Measurements from ENCODE around the gene FAM114A1.

Gene FAM114A1

GRCh38 chr4:38919494-38919893, 51.9 kb downstream of the FAM114A1 start:
- no peak for DNase-seq (ENCODE audit: low read depth, low spot score)
- WGBS (ENCODE audit: insufficient coverage, insufficient read length), result no CpG with 5 or more reads among the region's 3 CpGs
- H3K27ac ChIP-seq (ENCODE audit: low read length), result no peak overlapping the region

DNA sequence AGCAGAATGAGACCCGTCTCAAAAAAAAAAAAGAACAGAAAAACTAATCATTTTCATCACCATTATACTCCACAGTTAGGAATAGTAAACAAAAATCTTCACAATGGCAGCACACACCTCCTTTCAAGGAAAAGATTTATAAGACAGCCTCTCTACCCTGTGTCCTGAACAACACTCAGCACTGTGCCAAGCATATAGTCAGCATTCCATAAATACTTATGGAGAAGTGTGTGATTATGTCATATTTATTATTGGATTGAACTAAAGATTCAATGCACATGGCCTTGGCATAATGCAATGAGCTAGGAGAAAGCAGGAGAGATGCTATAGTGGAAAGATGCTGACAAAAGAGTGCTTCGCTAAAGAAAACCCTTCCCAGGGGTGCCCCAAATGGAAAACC, 52.6 kb downstream of the FAM114A1 start:
- WGBS (ENCODE audit: insufficient coverage, insufficient read length), result no CpG with 5 or more reads among the region's 2 CpGs
- no peak for DNase-seq (ENCODE audit: low read depth, low spot score)
- Histone ChIP-seq H3K9me3 (ENCODE audit: control insufficient read depth, insufficient read depth, low read length) (no peaks in the 10 kb centered on the region), H3K36me3 (ENCODE audit: control insufficient read depth, insufficient read depth, low read length) (no peaks in the 10 kb centered on the region), H3K27ac (ENCODE audit: low read length) (no peak overlapping the region), H3K27me3 (ENCODE audit: control insufficient read depth, insufficient read depth, low read length) (no peaks in the 10 kb centered on the region), H3K4me1 (ENCODE audit: control insufficient read depth, insufficient read depth, low read length) (no peaks in the 10 kb centered on the region), H3K4me3 (ENCODE audit: low read length) (no peak overlapping the region)

More at GRCh38 chr4:38919494-38919893, 51.9 kb downstream of the FAM114A1 start:
- H3K4me1 ChIP-seq (ENCODE audit: control insufficient read depth, insufficient read depth, low read length), result no peaks in the 10 kb centered on the region
- no peaks in the 10 kb centered on the region for H3K27me3 ChIP-seq (ENCODE audit: control insufficient read depth, insufficient read depth, low read length)
- H3K4me3 ChIP-seq (ENCODE audit: low read length), result no peak overlapping the region
- no peaks in the 10 kb centered on the region for H3K9me3 ChIP-seq (ENCODE audit: control insufficient read depth, insufficient read depth, low read length)
- H3K36me3 ChIP-seq (ENCODE audit: control insufficient read depth, insufficient read depth, low read length), result no peaks in the 10 kb centered on the region

GRCh38 chr4:38920677-38921076, 53.1 kb downstream of the FAM114A1 start:
- H3K4me3 ChIP-seq (ENCODE audit: low read length), result no peak overlapping the region
- no peaks in the 10 kb centered on the region for H3K27me3 ChIP-seq (ENCODE audit: control insufficient read depth, insufficient read depth, low read length)
- no peak overlapping the region for H3K27ac ChIP-seq (ENCODE audit: low read length)
- H3K4me1 ChIP-seq (ENCODE audit: control insufficient read depth, insufficient read depth, low read length), result no peaks in the 10 kb centered on the region
- no peaks in the 10 kb centered on the region for H3K36me3 ChIP-seq (ENCODE audit: control insufficient read depth, insufficient read depth, low read length)
- H3K9me3 ChIP-seq (ENCODE audit: control insufficient read depth, insufficient read depth, low read length), result no peaks in the 10 kb centered on the region
- WGBS (ENCODE audit: insufficient coverage, insufficient read length), result no CpG with 5 or more reads among the region's 6 CpGs
- no peak for DNase-seq (ENCODE audit: low read depth, low spot score)

DNA sequence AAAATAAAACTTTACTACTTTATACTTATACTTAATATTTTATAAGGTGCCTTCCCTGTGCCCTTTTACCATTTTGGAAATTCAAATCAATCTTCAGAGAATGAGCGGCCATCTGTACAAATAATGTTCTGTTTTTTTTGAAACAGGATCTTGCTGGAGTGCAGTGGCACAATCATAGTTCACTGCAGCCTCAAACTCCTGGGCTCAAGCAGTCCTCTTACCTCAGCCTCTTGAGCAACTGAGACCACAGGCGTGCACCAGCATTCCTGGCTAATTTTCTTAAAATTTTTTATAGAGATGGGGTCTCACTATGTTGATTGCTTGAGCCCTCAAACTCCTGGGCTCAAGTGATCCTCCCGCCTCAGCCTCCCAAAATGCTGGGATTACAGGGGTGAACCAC, 53.5 kb downstream of the FAM114A1 start:
- no peak overlapping the region for H3K4me3 ChIP-seq (ENCODE audit: low read length)
- no peaks in the 10 kb centered on the region for H3K9me3 ChIP-seq (ENCODE audit: control insufficient read depth, insufficient read depth, low read length)
- no peaks in the 10 kb centered on the region for H3K36me3 ChIP-seq (ENCODE audit: control insufficient read depth, insufficient read depth, low read length)
- no peak overlapping the region for H3K27ac ChIP-seq (ENCODE audit: low read length)
- H3K27me3 ChIP-seq (ENCODE audit: control insufficient read depth, insufficient read depth, low read length), result no peaks in the 10 kb centered on the region
- no CpG with 5 or more reads among the region's 3 CpGs for WGBS (ENCODE audit: insufficient coverage, insufficient read length)
- DNase-seq (ENCODE audit: low read depth, low spot score), result no peak
- no peaks in the 10 kb centered on the region for H3K4me1 ChIP-seq (ENCODE audit: control insufficient read depth, insufficient read depth, low read length)

GRCh38 chr4:38923746-38924145, 56.1 kb downstream of the FAM114A1 start:
- DNase-seq (ENCODE audit: low read depth, low spot score), result no peak

DNA sequence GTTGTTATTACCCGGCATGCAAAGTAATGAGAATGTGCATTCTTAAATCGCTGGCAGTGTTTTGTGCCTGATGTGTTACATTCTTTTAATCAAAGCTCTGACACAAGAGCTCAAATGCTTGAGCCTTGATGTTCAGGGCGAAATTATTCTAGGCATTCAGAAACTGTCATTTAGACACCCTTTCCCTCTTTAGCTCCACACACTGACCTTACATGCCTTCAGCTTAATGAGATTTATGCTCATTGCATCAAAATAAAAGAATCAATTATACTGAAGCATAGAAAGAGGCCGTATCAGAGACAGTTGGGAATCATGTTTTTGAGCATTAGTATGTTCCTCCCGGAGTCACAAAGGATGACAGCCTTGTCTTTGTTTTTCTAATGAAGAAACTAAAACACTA, 56.7 kb downstream of the FAM114A1 start:
- H3K9me3 ChIP-seq (ENCODE audit: control insufficient read depth, insufficient read depth, low read length), result no peaks in the 10 kb centered on the region
- H3K36me3 ChIP-seq (ENCODE audit: control insufficient read depth, insufficient read depth, low read length), result no peaks in the 10 kb centered on the region
- H3K27ac ChIP-seq (ENCODE audit: low read length), result no peak overlapping the region
- H3K4me1 ChIP-seq (ENCODE audit: control insufficient read depth, insufficient read depth, low read length), result no peaks in the 10 kb centered on the region
- no CpG with 5 or more reads among the region's 5 CpGs for WGBS (ENCODE audit: insufficient coverage, insufficient read length)
- no peak for DNase-seq (ENCODE audit: low read depth, low spot score)
- H3K4me3 ChIP-seq (ENCODE audit: low read length), result no peak overlapping the region
- no peaks in the 10 kb centered on the region for H3K27me3 ChIP-seq (ENCODE audit: control insufficient read depth, insufficient read depth, low read length)

More at GRCh38 chr4:38923746-38924145, 56.1 kb downstream of the FAM114A1 start:
- H3K4me3 ChIP-seq (ENCODE audit: low read length), result no peak overlapping the region
- H3K27ac ChIP-seq (ENCODE audit: low read length), result no peak overlapping the region
- no CpG with 5 or more reads among the region's 2 CpGs for WGBS (ENCODE audit: insufficient coverage, insufficient read length)
- no peaks in the 10 kb centered on the region for H3K9me3 ChIP-seq (ENCODE audit: control insufficient read depth, insufficient read depth, low read length)
- no peaks in the 10 kb centered on the region for H3K27me3 ChIP-seq (ENCODE audit: control insufficient read depth, insufficient read depth, low read length)
- no peaks in the 10 kb centered on the region for H3K36me3 ChIP-seq (ENCODE audit: control insufficient read depth, insufficient read depth, low read length)
- no peaks in the 10 kb centered on the region for H3K4me1 ChIP-seq (ENCODE audit: control insufficient read depth, insufficient read depth, low read length)

GRCh38 chr4:38925492-38926413, 58.1 kb downstream of the FAM114A1 start:
- H3K27ac ChIP-seq (ENCODE audit: low read length), result no peak overlapping the region
- H3K4me1 ChIP-seq (ENCODE audit: control insufficient read depth, insufficient read depth, low read length), result no peaks in the 10 kb centered on the region
- no peaks in the 10 kb centered on the region for H3K27me3 ChIP-seq (ENCODE audit: control insufficient read depth, insufficient read depth, low read length)
- no peaks in the 10 kb centered on the region for H3K36me3 ChIP-seq (ENCODE audit: control insufficient read depth, insufficient read depth, low read length)
- no peaks in the 10 kb centered on the region for H3K9me3 ChIP-seq (ENCODE audit: control insufficient read depth, insufficient read depth, low read length)
- WGBS (ENCODE audit: insufficient coverage, insufficient read length), result no CpG with 5 or more reads among the region's 3 CpGs
- no peak for DNase-seq (ENCODE audit: low read depth, low spot score)
- H3K4me3 ChIP-seq (ENCODE audit: low read length), result no peak overlapping the region

- Histone ChIP-seq H3K4me3 (ENCODE audit: low read length) (no peak overlapping the region), H3K36me3 (ENCODE audit: control insufficient read depth, insufficient read depth, low read length) (no peaks in the 10 kb centered on the region), H3K27ac (ENCODE audit: low read length) (no peak overlapping the region), H3K4me1 (ENCODE audit: control insufficient read depth, insufficient read depth, low read length) (no peaks in the 10 kb centered on the region), H3K9me3 (ENCODE audit: control insufficient read depth, insufficient read depth, low read length) (no peaks in the 10 kb centered on the region), H3K27me3 (ENCODE audit: control insufficient read depth, insufficient read depth, low read length) (no peaks in the 10 kb centered on the region)
- WGBS (ENCODE audit: insufficient coverage, insufficient read length), result no CpG with 5 or more reads among the region's 6 CpGs
- DNase-seq (ENCODE audit: low read depth, low spot score), result no peak
These were observed 59.3 kb downstream of the FAM114A1 start for GRCh38 chr4:38926896-38927295.

GRCh38 chr4:38928568-38928967, 61.0 kb downstream of the FAM114A1 start:
- Histone ChIP-seq H3K4me3 (ENCODE audit: low read length) (no peak overlapping the region), H3K27ac (ENCODE audit: low read length) (no peak overlapping the region), H3K4me1 (ENCODE audit: control insufficient read depth, insufficient read depth, low read length) (no peaks in the 10 kb centered on the region), H3K36me3 (ENCODE audit: control insufficient read depth, insufficient read depth, low read length) (no peaks in the 10 kb centered on the region), H3K27me3 (ENCODE audit: control insufficient read depth, insufficient read depth, low read length) (no peaks in the 10 kb centered on the region), H3K9me3 (ENCODE audit: control insufficient read depth, insufficient read depth, low read length) (no peaks in the 10 kb centered on the region)
- no peak for DNase-seq (ENCODE audit: low read depth, low spot score)
- WGBS (ENCODE audit: insufficient coverage, insufficient read length), result no CpG with 5 or more reads among the region's 3 CpGs

DNA sequence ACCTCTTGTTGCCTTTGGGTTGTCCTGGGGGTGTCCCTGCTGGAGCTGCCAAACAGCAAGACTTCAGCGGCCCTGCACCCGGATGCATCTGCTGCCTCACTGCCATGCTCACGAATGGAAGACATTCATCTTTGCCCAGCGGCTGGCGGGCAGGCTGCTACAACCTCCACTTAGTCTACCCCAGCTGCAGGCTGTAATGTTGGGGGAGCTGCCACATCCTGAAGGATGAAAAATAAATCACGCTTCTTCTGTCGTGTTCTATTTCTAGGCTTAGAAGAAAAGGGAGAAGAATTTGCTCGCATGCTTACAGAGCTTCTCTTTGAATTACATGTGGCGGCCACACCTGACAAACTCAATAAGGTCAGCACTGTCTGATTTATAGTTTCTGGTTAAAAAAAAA, 61.4 kb downstream of the FAM114A1 start:
- Histone ChIP-seq H3K36me3 (ENCODE audit: control insufficient read depth, insufficient read depth, low read length) (no peaks in the 10 kb centered on the region), H3K4me3 (ENCODE audit: low read length) (no peak overlapping the region), H3K9me3 (ENCODE audit: control insufficient read depth, insufficient read depth, low read length) (no peaks in the 10 kb centered on the region), H3K27ac (ENCODE audit: low read length) (no peak overlapping the region), H3K4me1 (ENCODE audit: control insufficient read depth, insufficient read depth, low read length) (no peaks in the 10 kb centered on the region), H3K27me3 (ENCODE audit: control insufficient read depth, insufficient read depth, low read length) (no peaks in the 10 kb centered on the region)
- no peak for DNase-seq (ENCODE audit: low read depth, low spot score)
- no CpG with 5 or more reads among the region's 9 CpGs for WGBS (ENCODE audit: insufficient coverage, insufficient read length)

DNA sequence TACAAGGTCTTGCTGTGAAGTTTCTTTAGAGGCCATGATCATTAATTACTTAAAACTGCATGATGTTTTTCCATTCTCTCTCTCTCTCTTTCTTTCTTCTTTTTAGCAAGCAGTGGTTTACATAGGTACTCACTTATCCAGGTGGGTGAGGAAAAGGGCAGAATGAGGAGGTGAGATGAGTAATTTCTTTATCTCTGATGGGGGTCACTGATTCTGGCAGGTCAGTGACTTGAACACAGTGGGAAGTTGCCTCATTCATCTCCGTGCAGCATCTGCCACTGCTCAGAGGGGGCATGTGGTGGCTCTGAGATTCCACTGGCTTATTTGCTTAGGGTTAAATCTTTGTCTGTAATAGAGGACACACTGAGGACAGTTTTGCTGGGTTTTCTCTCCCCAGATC, 62.6 kb downstream of the FAM114A1 start:
- Histone ChIP-seq H3K27me3 (ENCODE audit: control insufficient read depth, insufficient read depth, low read length) (no peaks in the 10 kb centered on the region), H3K9me3 (ENCODE audit: control insufficient read depth, insufficient read depth, low read length) (no peaks in the 10 kb centered on the region), H3K4me1 (ENCODE audit: control insufficient read depth, insufficient read depth, low read length) (no peaks in the 10 kb centered on the region), H3K27ac (ENCODE audit: low read length) (no peak overlapping the region), H3K36me3 (ENCODE audit: control insufficient read depth, insufficient read depth, low read length) (no peaks in the 10 kb centered on the region), H3K4me3 (ENCODE audit: low read length) (no peak overlapping the region)
- no peak for DNase-seq (ENCODE audit: low read depth, low spot score)
- WGBS (ENCODE audit: insufficient coverage, insufficient read length), result no CpG with 5 or more reads among the region's 1 CpG

Data from iPS DF 6.9 (cell line).